Effector memory CD4-positive, alpha-beta T cell (primary cell): ENCODE results near the gene CBFA2T3.
"Not testable (repeated sequence)": the region's sequence is repeated elsewhere in the genome, so short reads cannot be mapped to it uniquely, and the experiment has no call there.

Source experiments
- DNase-seq, 3 donors: peaks; one replicate each; pipeline ENCODE4 v3.0.0-alpha.2; 2020
- H3K27ac ChIP-seq: 2 replicates; pipeline ENCODE4 v1.7.0; 2013; ENCODE audit warnings: mild to moderate bottlenecking, low read length, moderate library complexity; ENCODE audit not compliant: insufficient read depth, poor library complexity, severe bottlenecking
- H3K27me3 ChIP-seq: replicated peaks from 2 replicates; pipeline ENCODE4 v1.7.0; 2013; ENCODE audit warnings: mild to moderate bottlenecking, low read length; ENCODE audit not compliant: insufficient read depth, control insufficient read depth, poor library complexity, severe bottlenecking
- H3K36me3 ChIP-seq: 2 replicates; pipeline ENCODE4 v1.7.0; 2013; ENCODE audit warnings: mild to moderate bottlenecking, low read length, moderate library complexity; ENCODE audit not compliant: control insufficient read depth, insufficient read depth
- H3K4me1 ChIP-seq: 2 replicates; pipeline ENCODE4 v1.7.0; 2013; ENCODE audit warnings: low read length, mild to moderate bottlenecking; ENCODE audit not compliant: control insufficient read depth, insufficient read depth, poor library complexity, severe bottlenecking
- H3K4me3 ChIP-seq: 2 replicates; pipeline ENCODE4 v1.7.0; 2013; ENCODE audit warnings: low read length, low read depth, mild to moderate bottlenecking; ENCODE audit not compliant: insufficient read depth, poor library complexity, severe bottlenecking
- H3K9me3 ChIP-seq: 2 replicates; pipeline ENCODE4 v1.7.0; 2013; ENCODE audit warnings: mild to moderate bottlenecking, low read length, moderate library complexity; ENCODE audit not compliant: control insufficient read depth

CBFA2T3 gene

DNA sequence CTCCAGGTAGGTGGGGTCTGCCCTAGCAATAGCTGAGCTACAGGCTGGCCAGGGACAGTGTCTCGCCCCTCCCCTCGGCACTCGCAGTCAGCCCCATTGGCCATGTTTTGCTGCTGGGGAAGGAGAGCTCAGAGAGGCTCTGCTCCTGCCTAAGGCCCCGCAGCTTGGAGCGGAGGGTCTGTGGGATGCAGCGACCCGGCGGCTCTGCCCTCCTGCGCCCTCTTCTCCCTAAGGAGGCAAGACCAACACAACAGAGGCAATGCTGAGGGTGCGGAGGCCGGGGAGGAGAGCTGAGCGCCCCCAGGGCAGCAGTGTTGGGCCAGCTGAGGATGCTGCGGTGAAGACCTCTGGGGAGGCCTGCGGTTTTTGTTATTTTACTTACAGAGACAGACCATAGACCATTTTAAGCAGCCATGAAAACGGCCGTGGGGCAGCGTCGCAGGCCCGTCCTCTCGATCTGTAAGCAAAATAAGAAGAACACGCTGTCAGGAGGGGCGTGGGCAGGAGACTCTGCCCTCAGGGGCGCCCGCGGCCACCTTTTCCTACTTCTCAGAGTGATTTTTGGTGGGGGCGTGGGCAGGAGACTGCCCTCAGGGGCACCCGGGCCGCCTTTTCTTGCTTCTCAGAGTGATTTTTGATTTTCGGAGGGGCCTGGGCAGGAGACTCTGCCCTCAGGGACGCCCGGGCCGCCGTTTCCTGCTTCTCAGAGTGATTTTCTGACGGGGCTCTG, 79.1 kb downstream of the CBFA2T3 start:
- DNase-seq = no peak
- Histone ChIP-seq H3K36me3 (no peaks in the 10 kb centered on the region), H3K9me3 (no peaks in the 10 kb centered on the region), H3K27me3 (no peaks in the 10 kb centered on the region), H3K4me3 (no peak overlapping the region), H3K27ac (no peak overlapping the region), H3K4me1 (no peaks in the 10 kb centered on the region)

DNA sequence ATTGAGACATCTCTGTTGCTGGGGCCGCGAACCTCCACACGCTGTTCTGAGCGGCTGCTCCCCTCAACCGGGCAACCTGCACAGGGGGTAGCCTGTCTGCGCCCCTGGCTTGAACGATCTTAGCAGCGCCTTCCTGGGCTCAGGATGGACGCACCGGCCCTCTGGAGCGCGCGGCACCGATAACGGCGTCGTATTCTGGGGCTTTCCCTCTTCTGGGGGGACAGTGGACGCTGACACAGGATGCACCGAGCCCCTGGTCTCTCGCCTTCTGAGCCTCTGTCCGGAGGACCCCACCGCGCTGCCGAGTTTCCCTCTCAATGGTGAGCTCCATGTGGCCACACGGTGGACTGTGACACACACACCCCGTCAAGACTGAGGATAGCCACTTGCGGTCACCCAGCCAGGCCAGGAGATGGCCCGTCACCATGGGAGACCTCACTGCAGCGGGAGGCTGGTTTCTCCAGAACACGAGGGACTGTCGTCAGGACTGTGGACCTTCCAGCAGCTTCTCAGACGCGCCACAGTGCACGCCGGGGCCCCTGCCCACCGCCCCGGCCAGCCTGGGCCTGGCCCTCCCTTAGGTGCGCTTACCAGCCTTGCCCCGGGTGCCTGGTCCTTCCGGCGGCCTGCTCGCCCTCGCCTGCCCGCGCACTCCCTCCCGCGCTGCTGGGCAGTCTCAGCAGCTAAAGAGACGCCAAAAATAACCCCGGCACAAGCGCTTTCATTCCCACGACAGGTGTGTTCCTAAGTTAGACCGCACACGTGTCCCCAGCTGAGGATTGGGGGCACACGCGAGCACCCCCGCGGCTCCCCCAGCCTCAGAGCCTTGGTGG, 80.6 kb downstream of the CBFA2T3 start:
- Histone ChIP-seq H3K36me3 (no peaks in the 10 kb centered on the region), H3K9me3 (no peaks in the 10 kb centered on the region), H3K27me3 (no peaks in the 10 kb centered on the region), H3K27ac (no peak overlapping the region), H3K4me3 (no peak overlapping the region), H3K4me1 (no peaks in the 10 kb centered on the region)
- no peak for DNase-seq

DNA sequence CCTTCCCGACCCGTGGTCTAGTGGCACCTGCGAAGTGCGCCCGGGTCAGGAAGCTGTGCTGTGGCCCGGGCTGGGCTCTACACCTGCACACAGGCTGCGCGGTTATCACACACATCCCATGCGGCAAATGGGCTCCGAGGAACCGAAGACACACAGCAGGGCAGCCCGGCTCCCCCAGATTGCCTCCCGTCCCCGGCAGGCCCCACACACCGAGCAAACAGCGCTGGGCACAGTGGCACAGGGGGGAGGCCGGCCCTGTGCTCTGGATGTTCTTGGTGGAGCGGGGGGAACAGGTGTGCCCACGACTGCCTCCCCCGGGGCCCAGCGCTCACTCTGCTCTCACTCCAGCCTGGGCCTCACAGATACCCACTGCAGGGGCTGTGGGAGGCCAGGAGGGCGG, 81.7 kb downstream of the CBFA2T3 start:
- no peaks in the 10 kb centered on the region for H3K27me3 ChIP-seq
- H3K4me1 ChIP-seq = no peaks in the 10 kb centered on the region
- H3K27ac ChIP-seq = no peak overlapping the region
- no peak overlapping the region for H3K4me3 ChIP-seq
- DNase-seq = no peak
- H3K36me3 ChIP-seq = no peaks in the 10 kb centered on the region
- no peaks in the 10 kb centered on the region for H3K9me3 ChIP-seq

DNA sequence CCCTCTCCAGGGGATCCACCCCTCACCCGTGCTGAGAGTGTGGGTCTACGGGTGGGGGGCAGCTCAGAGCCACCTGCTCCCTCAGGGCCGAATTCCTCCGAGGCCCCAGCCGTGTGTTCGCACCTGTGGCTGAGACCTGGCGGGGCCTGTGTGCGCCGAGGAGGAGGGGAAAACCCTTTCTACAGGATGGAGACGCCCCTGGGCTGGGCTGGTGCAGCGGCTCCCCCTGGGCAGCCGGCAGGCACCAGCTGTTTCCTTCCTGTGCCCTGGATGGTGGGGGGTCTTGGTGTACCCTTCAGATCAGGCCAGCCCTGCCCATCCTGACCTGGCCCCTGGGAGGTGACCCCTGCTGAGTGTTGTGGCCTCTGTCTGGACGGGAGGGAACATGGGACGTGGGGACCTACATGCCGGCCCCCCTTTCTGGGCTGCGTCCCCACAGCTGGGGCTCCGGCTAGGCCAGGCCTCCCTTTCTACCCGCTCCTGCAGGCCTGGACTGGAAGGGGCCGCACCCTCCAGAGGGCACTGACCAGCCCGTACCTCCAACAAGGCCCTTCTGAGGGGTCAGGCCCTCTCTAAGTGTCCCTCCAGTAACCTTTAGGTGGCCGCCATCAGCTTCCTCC, 82.2 kb downstream of the CBFA2T3 start:
- H3K4me1 ChIP-seq = no peaks in the 10 kb centered on the region
- no peaks in the 10 kb centered on the region for H3K36me3 ChIP-seq
- H3K9me3 ChIP-seq = no peaks in the 10 kb centered on the region
- H3K4me3 ChIP-seq = no peak overlapping the region
- H3K27me3 ChIP-seq = no peaks in the 10 kb centered on the region
- no peak for DNase-seq
- H3K27ac ChIP-seq = no peak overlapping the region

DNA sequence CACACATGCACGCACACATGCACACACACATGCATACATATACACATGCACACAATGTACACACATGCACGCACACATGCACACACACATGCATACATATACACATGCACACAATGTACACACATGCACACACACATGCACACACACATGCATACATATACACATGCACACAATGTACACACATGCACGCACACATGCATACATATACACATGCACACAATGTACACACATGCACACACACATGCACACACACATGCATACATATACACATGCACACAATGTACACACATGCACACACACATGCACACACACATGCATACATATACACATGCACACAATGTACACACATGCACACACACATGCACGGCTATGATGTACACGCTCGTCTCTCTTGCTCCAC, 82.7 kb downstream of the CBFA2T3 start:
- H3K36me3 ChIP-seq, H3K27me3 ChIP-seq, DNase-seq, H3K9me3 ChIP-seq, H3K4me3 ChIP-seq, H3K27ac ChIP-seq, H3K4me1 ChIP-seq: not testable (repeated sequence)

DNA sequence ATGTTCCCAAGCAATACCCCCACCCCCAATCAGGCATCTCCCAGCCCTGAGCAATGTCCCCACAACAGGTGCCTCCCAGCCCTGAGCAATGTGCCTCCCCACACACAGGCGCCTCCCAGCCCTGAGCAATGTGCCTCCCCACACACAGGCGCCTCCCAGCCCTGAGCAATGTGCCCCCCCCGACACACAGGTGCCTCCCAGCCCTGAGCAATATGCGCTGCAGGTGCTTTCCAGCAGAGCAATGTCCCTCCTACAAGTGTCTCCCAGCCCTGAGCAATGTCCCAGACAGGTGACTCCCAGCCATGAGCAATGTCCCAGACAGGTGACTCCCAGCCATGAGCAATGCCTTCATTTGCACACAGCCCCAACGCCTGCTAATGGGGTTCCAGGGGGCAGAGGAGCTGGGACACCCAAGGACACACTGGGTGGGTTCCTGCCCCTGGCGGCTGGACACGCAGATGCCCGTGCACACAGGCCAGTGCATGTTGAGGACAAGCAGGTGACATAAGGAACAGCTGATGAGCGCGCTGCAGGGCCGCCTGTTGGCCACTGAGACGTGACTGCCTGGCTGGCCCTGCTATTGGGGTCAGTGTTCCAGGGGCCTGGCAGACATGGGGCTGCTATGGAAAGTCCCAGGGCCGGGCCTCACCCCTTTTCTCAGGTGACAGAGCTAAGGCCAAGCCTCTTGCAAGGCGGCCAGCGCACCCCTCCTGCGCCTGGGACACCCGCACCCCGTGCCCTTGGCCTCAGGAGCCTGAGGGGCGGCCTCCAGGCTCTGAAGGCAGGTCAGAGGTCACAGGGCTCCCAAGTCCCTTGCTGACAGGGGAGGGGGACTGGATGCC, 83.7 kb downstream of the CBFA2T3 start:
- DNase-seq = no peak
- no peaks in the 10 kb centered on the region for H3K36me3 ChIP-seq
- H3K9me3 ChIP-seq = no peaks in the 10 kb centered on the region
- no peaks in the 10 kb centered on the region for H3K27me3 ChIP-seq
- H3K4me1 ChIP-seq = no peaks in the 10 kb centered on the region
- H3K27ac ChIP-seq = no peak overlapping the region
- no peak overlapping the region for H3K4me3 ChIP-seq

DNA sequence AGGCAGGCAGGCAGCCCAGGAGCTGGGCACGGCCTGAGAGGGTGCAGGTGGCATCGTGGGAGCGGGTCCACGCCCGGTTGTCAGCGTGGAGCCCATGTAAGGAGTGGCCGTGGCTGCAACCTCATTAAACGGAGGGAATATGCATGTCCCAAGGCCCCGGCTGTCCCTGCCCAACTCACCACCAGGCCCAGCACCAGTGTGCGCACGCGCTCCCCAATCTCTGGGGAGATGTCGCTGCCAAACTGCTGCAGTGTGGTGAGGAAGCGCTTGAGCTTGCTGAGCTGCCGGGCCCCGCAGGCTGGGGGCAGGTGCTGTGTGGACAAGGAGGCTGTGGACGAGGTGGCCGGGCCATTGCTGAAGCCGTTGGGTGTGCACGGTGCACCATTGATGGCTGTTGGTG, 84.9 kb downstream of the CBFA2T3 start:
- Histone ChIP-seq H3K4me3 (no peak overlapping the region), H3K36me3 (no peaks in the 10 kb centered on the region), H3K27me3 (no peaks in the 10 kb centered on the region), H3K9me3 (no peaks in the 10 kb centered on the region), H3K27ac (no peak overlapping the region), H3K4me1 (no peaks in the 10 kb centered on the region)
- DNase-seq = no peak

DNA sequence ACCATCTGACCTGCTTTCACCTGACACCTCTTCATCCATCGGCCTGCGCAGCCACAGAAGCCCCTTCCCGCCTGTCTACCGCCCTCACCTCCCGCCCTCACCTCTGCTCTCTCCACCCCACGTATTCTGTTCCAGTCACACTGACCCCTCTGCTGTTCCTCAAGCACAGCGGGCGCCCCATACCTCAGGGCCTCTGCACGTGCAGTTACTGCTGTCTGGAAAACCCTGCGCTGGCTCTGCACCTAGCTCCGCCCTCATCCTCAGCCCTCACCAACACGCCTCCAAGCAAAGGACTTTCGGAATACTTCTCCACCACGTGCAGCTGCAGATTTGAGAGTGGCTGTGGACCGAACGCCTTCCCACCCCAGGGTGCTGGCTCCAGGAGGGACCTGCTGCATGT, 85.9 kb downstream of the CBFA2T3 start:
- H3K4me3 ChIP-seq = no peak overlapping the region
- no peaks in the 10 kb centered on the region for H3K36me3 ChIP-seq
- no peaks in the 10 kb centered on the region for H3K9me3 ChIP-seq
- H3K27me3 ChIP-seq = no peaks in the 10 kb centered on the region
- H3K27ac ChIP-seq = no peak overlapping the region
- no peaks in the 10 kb centered on the region for H3K4me1 ChIP-seq
- no peak for DNase-seq

DNA sequence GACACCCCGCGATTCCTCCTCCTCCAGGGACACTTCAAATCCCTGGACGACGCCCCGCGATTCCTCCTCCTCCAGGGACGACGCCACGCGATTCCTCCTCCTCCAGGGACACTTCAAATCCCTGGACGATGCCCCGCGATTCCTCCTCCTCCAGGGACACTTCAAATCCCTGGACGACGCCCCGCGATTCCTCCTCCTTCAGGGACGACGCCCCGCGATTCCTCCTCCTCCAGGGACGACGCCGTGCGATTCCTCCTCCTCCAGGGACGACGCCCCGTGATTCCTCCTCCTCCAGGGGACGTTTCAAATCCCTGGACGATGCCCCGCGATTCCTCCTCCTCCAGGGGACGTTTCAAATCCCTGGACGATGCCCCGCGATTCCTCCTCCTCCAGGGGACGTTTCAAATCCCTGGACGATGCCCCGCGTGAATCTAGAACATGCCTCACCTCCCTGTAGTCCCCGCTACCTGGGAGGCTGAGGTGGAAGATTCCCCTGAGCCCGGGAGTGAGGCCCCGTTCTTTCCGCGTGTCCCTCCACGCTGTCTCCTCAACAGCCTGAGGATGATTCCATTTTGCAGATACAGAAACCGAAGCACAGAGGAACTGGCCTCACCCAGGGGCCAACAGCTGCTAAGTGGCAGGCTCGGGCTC, 87.2 kb downstream of the CBFA2T3 start:
- not testable (repeated sequence) for H3K27ac ChIP-seq, H3K9me3 ChIP-seq, DNase-seq, H3K27me3 ChIP-seq, H3K4me1 ChIP-seq, H3K4me3 ChIP-seq, H3K36me3 ChIP-seq
